ENCODE measurements around the gene KRT77.

Gene KRT77

GRCh38 chr12:52645982-52646381 lies 57.3 kb downstream of the KRT77 start:
- no peak for ATAC-seq
- no peak for TF ChIP-seq SNAI2 (CRISPR knock-in tag; IDR thresholded peaks at IDR 0.05)
- no peak for TF ChIP-seq CSDC2 (CRISPR knock-in tag; IDR thresholded peaks at IDR 0.05)
- TF ChIP-seq BACH2 (CRISPR knock-in tag; IDR thresholded peaks at IDR 0.05; ENCODE audit: borderline replicate concordance) = no peak
- no peak for TF ChIP-seq ZNF8 (CRISPR knock-in tag; IDR thresholded peaks at IDR 0.05)
- TF ChIP-seq ZC3H10 (CRISPR knock-in tag; IDR thresholded peaks at IDR 0.05) = no peak
- TF ChIP-seq, protein P1, sequence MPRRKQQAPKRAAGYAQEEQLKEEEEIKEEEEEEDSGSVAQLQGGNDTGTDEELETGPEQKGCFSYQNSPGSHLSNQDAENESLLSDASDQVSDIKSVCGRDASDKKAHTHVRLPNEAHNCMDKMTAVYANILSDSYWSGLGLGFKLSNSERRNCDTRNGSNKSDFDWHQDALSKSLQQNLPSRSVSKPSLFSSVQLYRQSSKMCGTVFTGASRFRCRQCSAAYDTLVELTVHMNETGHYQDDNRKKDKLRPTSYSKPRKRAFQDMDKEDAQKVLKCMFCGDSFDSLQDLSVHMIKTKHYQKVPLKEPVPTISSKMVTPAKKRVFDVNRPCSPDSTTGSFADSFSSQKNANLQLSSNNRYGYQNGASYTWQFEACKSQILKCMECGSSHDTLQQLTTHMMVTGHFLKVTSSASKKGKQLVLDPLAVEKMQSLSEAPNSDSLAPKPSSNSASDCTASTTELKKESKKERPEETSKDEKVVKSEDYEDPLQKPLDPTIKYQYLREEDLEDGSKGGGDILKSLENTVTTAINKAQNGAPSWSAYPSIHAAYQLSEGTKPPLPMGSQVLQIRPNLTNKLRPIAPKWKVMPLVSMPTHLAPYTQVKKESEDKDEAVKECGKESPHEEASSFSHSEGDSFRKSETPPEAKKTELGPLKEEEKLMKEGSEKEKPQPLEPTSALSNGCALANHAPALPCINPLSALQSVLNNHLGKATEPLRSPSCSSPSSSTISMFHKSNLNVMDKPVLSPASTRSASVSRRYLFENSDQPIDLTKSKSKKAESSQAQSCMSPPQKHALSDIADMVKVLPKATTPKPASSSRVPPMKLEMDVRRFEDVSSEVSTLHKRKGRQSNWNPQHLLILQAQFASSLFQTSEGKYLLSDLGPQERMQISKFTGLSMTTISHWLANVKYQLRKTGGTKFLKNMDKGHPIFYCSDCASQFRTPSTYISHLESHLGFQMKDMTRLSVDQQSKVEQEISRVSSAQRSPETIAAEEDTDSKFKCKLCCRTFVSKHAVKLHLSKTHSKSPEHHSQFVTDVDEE (CRISPR knock-in tag; IDR thresholded peaks at IDR 0.05) = no peak
- no peak for TF ChIP-seq TCF4 (CRISPR knock-in tag; IDR thresholded peaks at IDR 0.05; ENCODE audit: borderline replicate concordance)

DNA sequence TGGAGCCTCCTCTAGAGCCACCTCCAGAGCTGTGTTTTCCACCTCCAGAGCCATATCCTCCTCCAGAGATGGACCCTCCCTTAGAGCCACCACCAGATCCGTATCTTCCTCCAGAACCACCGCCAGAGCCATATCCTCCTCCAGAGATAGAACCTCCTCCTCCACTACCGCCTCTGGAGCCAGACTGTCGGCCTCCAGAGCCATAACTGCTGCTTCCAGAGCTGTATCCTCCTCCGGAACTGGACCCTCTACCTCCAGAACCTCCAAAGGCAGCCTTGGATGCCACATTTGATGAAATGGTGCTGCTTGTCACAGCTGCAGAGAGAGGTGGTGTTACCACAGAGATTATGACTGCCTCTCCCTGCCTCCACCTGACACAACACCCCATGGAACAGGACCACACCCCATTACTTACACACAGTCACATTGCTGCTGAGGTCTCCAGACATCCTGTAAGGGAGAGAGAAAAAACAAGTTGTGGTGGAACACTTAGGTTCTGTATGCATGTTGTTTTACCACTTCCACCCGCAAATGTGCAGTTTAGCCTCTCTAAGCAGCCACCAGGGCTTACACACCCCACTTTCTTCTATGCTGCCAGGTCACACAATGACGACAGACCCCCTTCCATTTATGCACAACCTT lies 58.1 kb downstream of the KRT77 start:
- TF ChIP-seq CREB5 (CRISPR knock-in tag; IDR thresholded peaks at IDR 0.05; ENCODE audit: low read depth) (no peak), CSRNP3 (CRISPR knock-in tag; IDR thresholded peaks at IDR 0.05) (no peak), PPARA (CRISPR knock-in tag; IDR thresholded peaks at IDR 0.05; ENCODE audit: borderline replicate concordance) (no peak)
- no peak for ATAC-seq

DNA sequence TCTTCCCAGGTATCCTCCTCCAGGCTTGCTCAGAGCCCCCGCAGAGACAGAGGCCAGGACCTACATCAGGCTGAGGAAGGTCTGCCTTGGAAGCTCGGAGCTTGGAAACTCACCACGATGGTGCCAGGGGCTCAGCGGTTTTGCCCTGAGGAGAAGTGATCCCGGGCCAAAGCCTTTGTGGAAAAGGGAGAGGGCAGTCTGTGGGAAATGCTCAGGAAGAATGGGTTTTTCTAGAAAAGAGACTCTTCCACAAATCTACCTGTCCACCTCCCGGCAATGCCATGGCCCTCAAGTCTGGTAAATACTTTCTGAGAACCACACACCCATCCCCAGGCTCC lies 59.3 kb downstream of the KRT77 start:
- no peak for ATAC-seq

DNA sequence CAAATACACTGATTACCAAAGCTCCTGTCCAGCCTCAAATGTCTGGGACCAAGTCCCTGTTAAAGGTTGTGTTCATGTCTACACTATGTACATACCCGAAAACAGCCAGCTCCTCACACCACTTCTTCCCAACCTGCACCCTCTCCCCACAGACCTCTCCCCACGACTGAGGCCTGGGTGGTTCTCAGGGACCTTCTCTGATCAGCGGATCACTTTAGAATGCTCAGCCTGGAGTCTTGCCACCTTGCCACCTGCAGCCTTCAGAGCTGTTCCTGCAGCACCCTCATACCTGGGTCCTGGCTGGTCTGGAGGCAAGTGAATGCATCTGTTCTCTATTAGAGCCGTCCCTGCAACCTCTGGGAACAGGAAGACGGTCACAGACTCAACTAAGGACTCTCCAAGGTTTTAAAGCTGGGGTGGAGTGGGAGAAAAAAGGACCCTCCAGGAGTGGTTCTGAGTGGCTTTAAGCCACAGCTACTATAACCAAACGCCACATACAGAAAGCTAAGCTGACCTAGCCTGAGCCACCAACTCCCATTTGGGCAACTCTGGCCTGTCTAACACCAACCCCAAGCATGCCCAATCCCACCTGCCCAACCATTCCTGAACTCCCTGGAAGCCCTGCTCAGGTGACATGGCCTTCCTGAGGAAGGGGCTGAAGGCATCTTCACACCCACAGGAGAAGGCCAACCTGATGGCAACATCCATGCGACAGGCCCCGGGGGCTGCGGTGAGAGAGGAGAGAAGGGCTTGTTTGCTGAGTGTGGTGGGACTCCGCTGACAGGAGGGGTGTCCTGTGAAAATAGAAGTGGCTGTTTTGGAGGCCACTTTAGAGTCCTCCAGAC lies 59.9 kb downstream of the KRT77 start:
- ATAC-seq = no peak

More for the DNA sequence above, 59.3 kb downstream of the KRT77 start:
- TF ChIP-seq OSR1 (CRISPR knock-in tag; IDR thresholded peaks at IDR 0.05) = no peak
- TF ChIP-seq CSRNP3 (CRISPR knock-in tag; IDR thresholded peaks at IDR 0.05) = no peak

DNA sequence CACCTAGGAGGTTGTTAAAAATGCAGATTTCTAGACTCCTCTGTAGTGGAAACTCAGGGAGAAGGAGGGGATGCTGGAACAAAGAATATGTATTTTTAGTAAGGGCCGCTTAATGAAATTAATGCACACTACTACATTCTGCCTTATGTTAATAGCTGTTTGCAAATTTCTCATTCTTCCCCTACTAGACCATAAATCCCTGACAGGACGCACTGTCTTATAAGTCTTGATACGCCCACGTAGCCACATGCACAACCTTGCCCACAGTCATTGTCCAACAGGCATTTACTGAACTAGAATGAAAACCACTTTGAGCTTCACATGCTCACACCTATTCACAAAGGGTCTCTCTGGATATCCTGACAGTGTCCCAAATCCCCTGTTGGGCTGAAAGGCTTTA lies 61.9 kb downstream of the KRT77 start:
- no peak for ATAC-seq
- TF ChIP-seq CREB5 (CRISPR knock-in tag; IDR thresholded peaks at IDR 0.05; ENCODE audit: low read depth) = no peak
- no peak for TF ChIP-seq ZNF8 (CRISPR knock-in tag; IDR thresholded peaks at IDR 0.05)
- no peak for TF ChIP-seq TCF4 (CRISPR knock-in tag; IDR thresholded peaks at IDR 0.05; ENCODE audit: borderline replicate concordance)
- TF ChIP-seq RARB (CRISPR knock-in tag; IDR thresholded peaks at IDR 0.05) = no peak

More for the DNA sequence above, 59.9 kb downstream of the KRT77 start:
- TF ChIP-seq RARB (CRISPR knock-in tag; IDR thresholded peaks at IDR 0.05) = no peak
- TF ChIP-seq ZC3H10 (CRISPR knock-in tag; IDR thresholded peaks at IDR 0.05) = no peak
- TF ChIP-seq TOX (CRISPR knock-in tag; IDR thresholded peaks at IDR 0.05; ENCODE audit: borderline replicate concordance) = no peak
- TF ChIP-seq CSRNP3 (CRISPR knock-in tag; IDR thresholded peaks at IDR 0.05) = no peak
- no peak for TF ChIP-seq ZFP3 (CRISPR knock-in tag; IDR thresholded peaks at IDR 0.05)
- TF ChIP-seq SNAI2 (CRISPR knock-in tag; IDR thresholded peaks at IDR 0.05) = no peak

Data from SK-N-SH treated with all-trans-retinoic acid at 6 μM for 48 hours (cell line).